SK-N-SH (cell line): ENCODE measurements around the gene ITK. TPM values are rescaled to one million over a fixed set of nuclear protein-coding genes. Genes with fewer than 3 reads are reported as not detected.
"Not testable (repeated sequence)": the region's sequence is repeated elsewhere in the genome, so short reads cannot be mapped to it uniquely, and the experiment has no call there.

Experiments used
- CTCF ChIA-PET: fragments of 300-600, 350-600 bp; formaldehyde crosslinking; extraction: SDS; loops from one replicate; lab custom pipeline; 2021; lab: Yijun Ruan, JAX
- POLR2A ChIA-PET: fragments of 350-600 bp; sonication (Branson Sonifier 250); formaldehyde crosslinking; extraction: SDS; loops from one replicate; lab custom pipeline; 2020; ENCODE audit warnings: antibody characterized with exemption, inconsistent platforms; lab: Yijun Ruan, JAX
- DNase-seq: peaks from one replicate; pipeline ENCODE4 v3.0.0; 2012
- H2AFZ ChIP-seq: fragments of 200-600 bp; sonication (generic); 2 replicates; pipeline ENCODE4 v1.8.1; 2016; ENCODE audit warnings: antibody characterized with exemption, mild to moderate bottlenecking, low read depth
- H3F3A ChIP-seq: fragments of 200-600 bp; sonication (generic); replicated peaks from 2 replicates; pipeline ENCODE3; 2016; ENCODE audit warnings: antibody characterized with exemption, mild to moderate bottlenecking; ENCODE audit not compliant: insufficient read depth
- H3K27ac ChIP-seq, 2 experiments: fragments of 200-500 bp in 1 of 2; fragments of 200-600 bp in 1 of 2; sonication (Bioruptor generic) in 1 of 2; sonication (generic), shearing (Covaris generic) in 1 of 2; 2 replicates each; pipeline versions ENCODE4 v1.5.1 to v1.6.1; 2014 to 2016; ENCODE audit warnings: low read depth in 2 of 2, inconsistent platforms in 1 of 2, low read length in 1 of 2, mild to moderate bottlenecking in 1 of 2, mixed read lengths in 1 of 2
- H3K27me3 ChIP-seq: fragments of 200-600 bp; sonication (generic), shearing (Covaris generic); 2 replicates; pipeline ENCODE4 v1.6.1; 2016; ENCODE audit warnings: mixed run types; ENCODE audit not compliant: insufficient read depth
- H3K36me3 ChIP-seq, 2 experiments: fragments of 200-500 bp in 1 of 2; fragments of 200-600 bp in 1 of 2; sonication (Bioruptor generic) in 1 of 2; sonication (generic) in 1 of 2; replicated peaks in 1 of 2; 2 replicates each; pipeline versions ENCODE3 to v1.5.1; 2014 to 2016; ENCODE audit warnings: low read length in 1 of 2, mild to moderate bottlenecking in 1 of 2; ENCODE audit not compliant: insufficient read depth in 2 of 2, control insufficient read depth in 1 of 2
- H3K4me1 ChIP-seq, 2 experiments: fragments of 200-500 bp in 1 of 2; fragments of 200-600 bp in 1 of 2; sonication (Bioruptor generic) in 1 of 2; sonication (generic), shearing (Covaris generic) in 1 of 2; 2 replicates each; pipeline versions ENCODE4 v1.5.1 to v1.6.1; 2014 to 2016; ENCODE audit warnings: low read depth in 1 of 2, low read length in 1 of 2, mixed run types in 1 of 2; ENCODE audit not compliant: insufficient read depth in 2 of 2, control insufficient read depth in 1 of 2
- H3K4me2 ChIP-seq: fragments of 200-600 bp; sonication (generic), shearing (Covaris generic); 2 replicates; pipeline ENCODE4 v1.6.1; 2017; ENCODE audit warnings: mixed run types
- H3K4me3 ChIP-seq, 2 experiments: fragments of 200-500 bp in 1 of 2; fragments of 200-600 bp in 1 of 2; sonication (Bioruptor generic) in 1 of 2; sonication (generic), shearing (Covaris generic) in 1 of 2; 2 replicates each; pipeline versions ENCODE4 v1.5.1 to v1.8.1; 2014 to 2016; ENCODE audit warnings: low read depth in 2 of 2, inconsistent platforms in 1 of 2, low read length in 1 of 2, mild to moderate bottlenecking in 1 of 2, mixed read lengths in 1 of 2, moderate library complexity in 1 of 2
- H3K79me2 ChIP-seq: fragments of 200-600 bp; sonication (generic); 2 replicates; pipeline ENCODE4 v1.8.1; 2017; ENCODE audit warnings: mild to moderate bottlenecking; ENCODE audit not compliant: insufficient read depth
- H3K9ac ChIP-seq: fragments of 200-600 bp; sonication (generic); 2 replicates; pipeline ENCODE4 v1.6.1; 2017; ENCODE audit warnings: mixed run types
- H3K9me2 ChIP-seq: fragments of 200-600 bp; sonication (generic); 2 replicates; pipeline ENCODE4 v1.6.1; 2017; ENCODE audit warnings: mixed run types
- H3K9me3 ChIP-seq: fragments of 200-600 bp; sonication (generic); 2 replicates; pipeline ENCODE4 v1.6.1; 2017; ENCODE audit warnings: mixed run types, mild to moderate bottlenecking, moderate library complexity
- H4K20me1 ChIP-seq: fragments of 200-600 bp; sonication (generic); 2 replicates; pipeline ENCODE4 v1.6.1; 2017; ENCODE audit warnings: mild to moderate bottlenecking, mixed run types; ENCODE audit not compliant: insufficient read depth
- CHD2 ChIP-seq: fragments of 150-350 bp; IDR thresholded peaks from 2 replicates; pipeline ENCODE4 v1.6.1; 2018; ENCODE audit warnings: low read length; ENCODE audit not compliant: partially characterized antibody
- FOSL2 ChIP-seq: IDR thresholded peaks from 2 replicates; pipeline ENCODE4 v1.4.0; 2012; ENCODE audit warnings: low read depth, mild to moderate bottlenecking, moderate library complexity, borderline replicate concordance
- FOXM1 ChIP-seq: IDR thresholded peaks from 2 replicates; pipeline ENCODE4 v1.4.0; 2012; ENCODE audit warnings: low read depth, mild to moderate bottlenecking
- JUND ChIP-seq: IDR thresholded peaks from 2 replicates; pipeline ENCODE4 v1.4.0; 2012
- MEF2A ChIP-seq: IDR thresholded peaks from 2 replicates; pipeline ENCODE4 v1.4.0; 2012; ENCODE audit warnings: low read depth, borderline replicate concordance
- NFIC ChIP-seq: IDR thresholded peaks from 2 replicates; pipeline ENCODE4 v1.4.0; 2012; ENCODE audit warnings: borderline replicate concordance
- NRF1 ChIP-seq: IDR thresholded peaks from 2 replicates; pipeline ENCODE4 v1.6.1; 2012; ENCODE audit warnings: low read depth, mild to moderate bottlenecking, low read length
- RAD21 ChIP-seq: IDR thresholded peaks from 2 replicates; pipeline ENCODE4 v1.6.1; 2012; ENCODE audit warnings: mild to moderate bottlenecking, low read length
- RCOR1 ChIP-seq: fragments of 150-350 bp; IDR thresholded peaks from 2 replicates; pipeline ENCODE4 v1.6.1; 2017; ENCODE audit warnings: antibody characterized with exemption, low read length
- RXRA ChIP-seq: IDR thresholded peaks from 2 replicates; pipeline ENCODE4 v1.4.0; 2012; ENCODE audit warnings: low read depth, mild to moderate bottlenecking, borderline replicate concordance
- TAF1 ChIP-seq: IDR thresholded peaks from 2 replicates; pipeline ENCODE4 v1.6.1; 2012; ENCODE audit warnings: low read depth, mild to moderate bottlenecking, low read length, moderate library complexity, borderline replicate concordance
- TCF12 ChIP-seq: IDR thresholded peaks from 2 replicates; pipeline ENCODE4 v1.4.0; 2012
- ZBTB33 ChIP-seq: IDR thresholded peaks from 2 replicates; pipeline ENCODE4 v1.4.0; 2012; ENCODE audit warnings: low read depth, borderline replicate concordance
- WGBS: methylation state at CpG from one replicate; pipeline ENCODE4 v1.1.6; 2017; ENCODE audit warnings: low lambda C conversion rate; 5-methylcytosine and 5-hydroxymethylcytosine counted together
- polyA plus RNA-seq, 3 experiments: library from polyadenylated mRNA; depleted of rRNA; stranded (reverse); fragments of >200 nt; gene quantifications; 2 replicates each; pipeline ENCODE4 v1.2.3, GENCODE V29; 2012

Gene ITK
- polyA plus RNA-seq, 1 of the 3 experiments (the other 2 are of a cell fraction), result not detected

- Histone ChIP-seq H3K36me3 (no peaks in the 10 kb centered on the region), H3K9ac (no peak overlapping the region), H3K4me3 (no peak overlapping the region), H3F3A (no peaks in the 10 kb centered on the region), H3K79me2 (no peaks in the 10 kb centered on the region), H3K9me3 (no peaks in the 10 kb centered on the region), H3K4me2 (no peak overlapping the region), H4K20me1 (no peaks in the 10 kb centered on the region), H3K9me2 (no peaks in the 10 kb centered on the region), H3K27ac (no peak overlapping the region), H3K27me3 (no peaks in the 10 kb centered on the region; the same call in 1 of the 2 replicates), H3K4me1 (no peaks in the 10 kb centered on the region), H2AFZ (no peak overlapping the region)
- WGBS, result 34% methylated on average over 3 of the region's 3 CpGs
- DNase-seq, result no peak
- ChIA-PET CTCF (interaction anchor here (1.0 kb wide), 1 partner anchor 33 kb away, joined by 4 read pairs; no protein-coding TSS in a partner anchor), POLR2A (no interaction called here)
- TF ChIP-seq RAD21 (no peak), JUND (no peak), RCOR1 (no peak), FOXM1 (no peak), CHD2 (no peak), FOSL2 (no peak), NFIC (no peak)
Measured at GRCh38 chr5:157182143-157182757, 1.6 kb downstream of the ITK start.

- Histone ChIP-seq H3K4me3 (no peak overlapping the region), H3K4me1 (no peaks in the 10 kb centered on the region), H3K27ac (no peak overlapping the region), H2AFZ (no peak overlapping the region), H3K4me2 (no peak overlapping the region), H3K9ac (no peak overlapping the region), H3K36me3 (no peaks in the 10 kb centered on the region), H4K20me1 (no peaks in the 10 kb centered on the region), H3K9me2 (no peaks in the 10 kb centered on the region), H3F3A (no peaks in the 10 kb centered on the region), H3K79me2 (no peaks in the 10 kb centered on the region), H3K27me3 (no peaks in the 10 kb centered on the region; the same call in 1 of the 2 replicates), H3K9me3 (no peaks in the 10 kb centered on the region)
- CTCF ChIA-PET, result no interaction called here
- POLR2A ChIA-PET, result no interaction called here
- 26% methylated on average over 8 of the region's 8 CpGs for WGBS
- TF ChIP-seq RXRA (no peak), NRF1 (no peak), CHD2 (no peak), MEF2A (no peak), ZBTB33 (no peak), TCF12 (no peak), TAF1 (no peak), FOSL2 (no peak)
- no peak for DNase-seq
Measured at GRCh38 chr5:157184117-157184670, 3.6 kb downstream of the ITK start.

- WGBS, result 61% methylated on average over 6 of the region's 6 CpGs
- H3K4me3 ChIP-seq, H3K36me3 ChIP-seq, H3K9ac ChIP-seq, H3K79me2 ChIP-seq, H3K9me3 ChIP-seq, DNase-seq, POLR2A ChIA-PET, H3K27ac ChIP-seq, H3K27me3 ChIP-seq, H3K4me1 ChIP-seq, CTCF ChIA-PET, H2AFZ ChIP-seq, H3F3A ChIP-seq, H3K9me2 ChIP-seq, H4K20me1 ChIP-seq, H3K4me2 ChIP-seq: not testable (repeated sequence)
Measured at GRCh38 chr5:157185122-157185521, 4.5 kb downstream of the ITK start.
